Gastroesophageal sphincter (tissue), 4 donors: ENCODE data around the gene NAV2. TPM values are rescaled to one million over a fixed set of nuclear protein-coding genes. Genes with fewer than 3 reads are reported as not detected.

Experiments used
- ATAC-seq: fragments of 150-250 bp; one replicate; pipeline ENCODE4 v1.9.1; 2016; ENCODE audit warnings: mild to moderate bottlenecking, moderate library complexity
- H3K27ac ChIP-seq, 4 donors: fragments of 200-600 bp; sonication (generic) in 3 of 4; 1 replicate in 3 of 4; 2 replicates in 1 of 4; pipeline ENCODE4 v1.5.1; 2016 to 2019
- H3K27me3 ChIP-seq: fragments of 200-600 bp; sonication (generic); one replicate; pipeline ENCODE4 v1.5.1; 2019
- H3K36me3 ChIP-seq, 2 donors: fragments of 200-600 bp; sonication (generic); one replicate each; pipeline ENCODE4 v1.5.1; 2019; ENCODE audit warnings: control low read depth in 1 of 2
- H3K4me1 ChIP-seq, 3 donors: fragments of 200-600 bp; sonication (generic); 1 replicate in 2 of 3; 2 replicates in 1 of 3; pipeline ENCODE4 v1.5.1; 2016 to 2019; ENCODE audit warnings: control low read depth in 2 of 3
- H3K4me3 ChIP-seq, 2 donors: fragments of 200-600 bp; sonication (generic); one replicate each; pipeline ENCODE4 v1.5.1; 2019; ENCODE audit warnings: mild to moderate bottlenecking in 1 of 2, moderate library complexity in 1 of 2
- H3K9me3 ChIP-seq, 3 donors: fragments of 200-600 bp; sonication (generic); one replicate each; pipeline ENCODE4 v1.5.1; 2017 to 2019; ENCODE audit warnings: control low read depth in 2 of 3
- EP300 ChIP-seq: sonication (generic); formaldehyde crosslinking; IDR thresholded peaks from one replicate; pipeline ENCODE4 v1.6.1; 2017; ENCODE audit warnings: antibody characterized with exemption, mild to moderate bottlenecking
- POLR2A ChIP-seq, 2 donors: fragments of 450-650 bp; IDR thresholded peaks; one replicate each; pipeline ENCODE4 v1.6.1; 2017; ENCODE audit warnings: antibody characterized with exemption in 2 of 2, mild to moderate bottlenecking in 2 of 2, moderate library complexity in 1 of 2
- POLR2AphosphoS5 ChIP-seq: sonication (generic); formaldehyde crosslinking; IDR thresholded peaks from one replicate; pipeline ENCODE4 v1.6.1; 2017; ENCODE audit warnings: antibody characterized with exemption
- WGBS, 2 donors: methylation state at CpG; one replicate each; pipeline ENCODE4 v1.1.5; 2018; ENCODE audit warnings: low coverage in 1 of 2; 5-methylcytosine and 5-hydroxymethylcytosine counted together
- total RNA-seq, 4 donors: library from RNA; depleted of rRNA; stranded (reverse); fragments of >200 nt; gene quantifications; one replicate each; pipeline ENCODE4 v1.1.0, GENCODE V29; 2016
- TF ChIP-seq, protein P1 (sequence below), 4 experiments: fragments of 200-600 bp in 2 of 4; fragments of 450-650 bp in 2 of 4; sonication (generic) in 1 of 4; IDR thresholded peaks; one replicate each; pipeline ENCODE4 v1.5.1; 2017 to 2019; ENCODE audit warnings: antibody characterized with exemption in 4 of 4, mild to moderate bottlenecking in 2 of 4, moderate library complexity in 2 of 4

Gene NAV2
- total RNA-seq, 4 donors from 2014 or later = 19.5 to 57.1 (median 43.4) TPM

DNA sequence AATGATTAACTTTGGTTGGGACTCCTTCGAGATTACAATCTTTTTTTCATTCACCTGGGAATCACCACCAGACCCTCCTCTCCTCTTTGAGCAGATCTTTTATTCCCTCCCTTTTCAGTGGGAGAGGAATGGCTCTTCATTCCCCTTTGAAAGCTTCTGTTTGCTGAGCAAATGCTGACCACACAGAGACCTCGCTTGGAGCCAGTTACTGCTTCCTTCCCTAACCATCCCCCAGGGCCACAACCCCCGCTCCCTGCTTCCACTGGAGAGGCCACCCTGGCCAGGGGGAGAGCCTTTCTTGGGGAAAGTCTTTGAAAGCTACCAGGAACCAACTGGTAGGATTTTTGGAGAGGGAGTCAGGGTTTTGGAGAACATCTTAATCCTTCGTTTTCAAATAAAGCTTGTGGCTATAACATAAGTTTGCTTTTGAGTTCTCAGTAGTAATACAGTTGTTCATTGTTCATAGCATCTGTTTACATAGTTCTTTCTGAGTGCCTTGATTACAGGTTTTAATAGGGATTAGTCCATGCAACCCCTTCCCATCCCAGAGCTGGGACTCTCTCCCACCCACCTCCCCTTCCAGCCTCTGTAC, 309.2 kb downstream of the NAV2 start:
- WGBS, 2 donors = 40 to 76% methylated on average over 2 to 3 of the region's 4 CpGs
- Histone ChIP-seq H3K9me3 (no peaks in the 10 kb centered on the region), H3K4me3 (no peak overlapping the region), H3K4me1 (peaks cover 0 to 25% (median 0%) of the 10 kb centered on the region in 3 donors), H3K27ac (no peak overlapping the region), H3K36me3 (no peaks in the 10 kb centered on the region), H3K27me3 (no peaks in the 10 kb centered on the region)
- no peak for ATAC-seq
- TF ChIP-seq POLR2AphosphoS5 (no peak), EP300 (no peak), POLR2A (IDR thresholded peaks at IDR 0.05) (no peak)
- TF ChIP-seq, protein P1, sequence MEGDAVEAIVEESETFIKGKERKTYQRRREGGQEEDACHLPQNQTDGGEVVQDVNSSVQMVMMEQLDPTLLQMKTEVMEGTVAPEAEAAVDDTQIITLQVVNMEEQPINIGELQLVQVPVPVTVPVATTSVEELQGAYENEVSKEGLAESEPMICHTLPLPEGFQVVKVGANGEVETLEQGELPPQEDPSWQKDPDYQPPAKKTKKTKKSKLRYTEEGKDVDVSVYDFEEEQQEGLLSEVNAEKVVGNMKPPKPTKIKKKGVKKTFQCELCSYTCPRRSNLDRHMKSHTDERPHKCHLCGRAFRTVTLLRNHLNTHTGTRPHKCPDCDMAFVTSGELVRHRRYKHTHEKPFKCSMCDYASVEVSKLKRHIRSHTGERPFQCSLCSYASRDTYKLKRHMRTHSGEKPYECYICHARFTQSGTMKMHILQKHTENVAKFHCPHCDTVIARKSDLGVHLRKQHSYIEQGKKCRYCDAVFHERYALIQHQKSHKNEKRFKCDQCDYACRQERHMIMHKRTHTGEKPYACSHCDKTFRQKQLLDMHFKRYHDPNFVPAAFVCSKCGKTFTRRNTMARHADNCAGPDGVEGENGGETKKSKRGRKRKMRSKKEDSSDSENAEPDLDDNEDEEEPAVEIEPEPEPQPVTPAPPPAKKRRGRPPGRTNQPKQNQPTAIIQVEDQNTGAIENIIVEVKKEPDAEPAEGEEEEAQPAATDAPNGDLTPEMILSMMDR (IDR thresholded peaks at IDR 0.05) = no peak

GRCh38 chr11:20022363-20023081, 309.9 kb downstream of the NAV2 start:
- no peak for ATAC-seq
- Histone ChIP-seq H3K36me3 (no peaks in the 10 kb centered on the region), H3K4me1 (peaks cover 0 to 31% (median 4%) of the 10 kb centered on the region in 3 donors), H3K4me3 (no peak overlapping the region), H3K27ac (no peak overlapping the region), H3K9me3 (no peaks in the 10 kb centered on the region), H3K27me3 (no peaks in the 10 kb centered on the region)
- whole genome bisulfite sequencing, 2 donors = 20 to 47% methylated on average over 3 to 9 of the region's 10 CpGs
- TF ChIP-seq POLR2A (IDR thresholded peaks at IDR 0.05) (no peak), POLR2AphosphoS5 (no peak), EP300 (no peak)
- TF ChIP-seq, protein P1 (IDR thresholded peaks at IDR 0.05) = no peak

DNA sequence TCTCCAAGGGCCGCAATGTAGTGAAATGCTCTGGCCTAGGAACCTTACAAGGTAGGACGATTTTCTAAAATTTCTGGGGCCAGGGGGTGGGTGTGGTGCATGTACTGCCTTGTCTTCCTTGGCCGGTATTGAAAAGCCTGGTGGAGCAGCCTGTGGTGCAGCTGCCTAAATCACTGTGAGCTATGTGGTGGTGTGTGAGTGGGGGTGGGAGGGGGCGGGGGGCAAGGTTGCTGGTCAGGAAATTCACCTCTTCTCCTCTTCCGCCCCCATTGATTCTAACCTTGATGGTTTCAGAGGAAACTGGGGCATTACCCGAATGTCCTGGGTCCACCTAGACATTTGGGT, 310.4 kb downstream of the NAV2 start:
- Histone ChIP-seq H3K27me3 (no peaks in the 10 kb centered on the region), H3K27ac (no peak overlapping the region), H3K4me3 (no peak overlapping the region), H3K36me3 (no peaks in the 10 kb centered on the region), H3K4me1 (peaks cover 0 to 33% (median 4%) of the 10 kb centered on the region in 3 donors), H3K9me3 (no peaks in the 10 kb centered on the region)
- 65% methylated on average over 2 of the region's 6 CpGs; no CpG with 5 or more reads in 1 of the 2 donors for WGBS, 2 donors
- ATAC-seq = no peak
- TF ChIP-seq, protein P1 (IDR thresholded peaks at IDR 0.05) = no peak
- TF ChIP-seq POLR2AphosphoS5 (no peak), POLR2A (IDR thresholded peaks at IDR 0.05) (no peak), EP300 (no peak)

DNA sequence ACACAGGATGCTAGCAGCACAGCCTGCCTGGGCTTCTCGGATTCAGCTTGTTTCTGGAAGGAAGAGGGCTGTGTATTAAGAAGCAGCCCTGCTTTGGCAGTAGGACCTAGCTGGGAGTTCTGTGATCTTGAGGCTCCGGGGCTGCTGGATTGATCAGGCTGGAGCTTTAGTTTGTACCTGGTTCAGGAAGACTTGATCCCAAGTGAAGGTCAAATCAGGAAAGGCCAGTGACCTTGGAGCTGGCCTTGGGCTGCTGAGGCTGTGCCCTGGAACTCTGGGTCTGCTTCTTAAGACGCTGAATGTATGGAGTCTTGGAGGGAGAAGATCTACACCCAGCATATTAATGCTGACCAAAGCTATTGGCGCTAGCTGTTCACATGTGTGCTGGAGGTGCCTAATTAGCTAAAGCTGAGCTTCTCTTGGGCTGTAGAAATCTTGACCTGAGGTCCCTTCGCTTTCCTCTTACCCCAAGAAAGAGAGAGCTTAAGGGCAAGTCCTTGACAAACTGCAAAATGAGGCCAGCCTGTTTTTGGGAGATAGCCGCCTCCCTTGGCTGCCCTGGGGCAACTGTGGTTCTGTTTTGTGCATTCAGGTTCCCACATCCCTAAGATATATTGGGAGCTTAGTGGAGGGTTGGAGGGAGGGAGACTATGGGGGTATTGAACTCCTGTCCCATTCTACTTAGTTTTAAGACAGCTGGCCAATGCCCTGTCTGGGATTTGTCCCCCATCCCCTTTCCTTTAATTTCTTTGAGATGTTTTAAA, 311.7 kb downstream of the NAV2 start:
- Histone ChIP-seq H3K4me1 (peaks cover 0 to 33% (median 4%) of the 10 kb centered on the region in 3 donors), H3K27ac (no peak overlapping the region)
- ATAC-seq = no peak

More for the DNA sequence above, 311.7 kb downstream of the NAV2 start:
- 85 to 100% methylated on average over 2 to 4 of the region's 6 CpGs for WGBS, 2 donors
- Histone ChIP-seq H3K36me3 (no peaks in the 10 kb centered on the region), H3K27me3 (no peaks in the 10 kb centered on the region), H3K9me3 (no peaks in the 10 kb centered on the region), H3K4me3 (no peak overlapping the region)
- TF ChIP-seq POLR2AphosphoS5 = no peak
- TF ChIP-seq, protein P1 (IDR thresholded peaks at IDR 0.05) = no peak
